Esophagus squamous epithelium (tissue), 4 donors: Measurements from ENCODE around the gene PRRC2B.

ENCODE experiments used
- CTCF ChIP-seq, 6 experiments: fragments of 450-650 bp in 4 of 6; fragments of 200-600 bp in 2 of 6; sonication (generic) in 2 of 6; IDR thresholded peaks; one replicate each; pipeline ENCODE4 v1.5.1; 2016 to 2019; ENCODE audit warnings: antibody characterized with exemption in 6 of 6, mild to moderate bottlenecking in 4 of 6, moderate library complexity in 4 of 6
- POLR2A ChIP-seq, 4 donors: fragments of 450-650 bp; IDR thresholded peaks; one replicate each; pipeline ENCODE4 v1.6.1; 2017; ENCODE audit warnings: antibody characterized with exemption in 4 of 4, mild to moderate bottlenecking in 4 of 4, moderate library complexity in 3 of 4

- TF ChIP-seq CTCF (IDR thresholded peaks at IDR 0.05) (no peak), POLR2A (IDR thresholded peaks at IDR 0.05) (no peak)
Measured at GRCh38 chr9:131403493-131403773, 9.5 kb downstream of the PRRC2B start.
